Activated CD4-positive, alpha-beta T cell treated with anti-CD3 and anti-CD28 coated beads for 4 hours (primary cell): ENCODE measurements around the gene KDM7A.
"Not testable (repeated sequence)": the region's sequence is repeated elsewhere in the genome, so short reads cannot be mapped to it uniquely, and the experiment has no call there.

Experiments
- DNase-seq, 2 donors: peaks; one replicate each; pipeline ENCODE4 v3.0.0-alpha.2; 2020

Gene KDM7A, protein sequence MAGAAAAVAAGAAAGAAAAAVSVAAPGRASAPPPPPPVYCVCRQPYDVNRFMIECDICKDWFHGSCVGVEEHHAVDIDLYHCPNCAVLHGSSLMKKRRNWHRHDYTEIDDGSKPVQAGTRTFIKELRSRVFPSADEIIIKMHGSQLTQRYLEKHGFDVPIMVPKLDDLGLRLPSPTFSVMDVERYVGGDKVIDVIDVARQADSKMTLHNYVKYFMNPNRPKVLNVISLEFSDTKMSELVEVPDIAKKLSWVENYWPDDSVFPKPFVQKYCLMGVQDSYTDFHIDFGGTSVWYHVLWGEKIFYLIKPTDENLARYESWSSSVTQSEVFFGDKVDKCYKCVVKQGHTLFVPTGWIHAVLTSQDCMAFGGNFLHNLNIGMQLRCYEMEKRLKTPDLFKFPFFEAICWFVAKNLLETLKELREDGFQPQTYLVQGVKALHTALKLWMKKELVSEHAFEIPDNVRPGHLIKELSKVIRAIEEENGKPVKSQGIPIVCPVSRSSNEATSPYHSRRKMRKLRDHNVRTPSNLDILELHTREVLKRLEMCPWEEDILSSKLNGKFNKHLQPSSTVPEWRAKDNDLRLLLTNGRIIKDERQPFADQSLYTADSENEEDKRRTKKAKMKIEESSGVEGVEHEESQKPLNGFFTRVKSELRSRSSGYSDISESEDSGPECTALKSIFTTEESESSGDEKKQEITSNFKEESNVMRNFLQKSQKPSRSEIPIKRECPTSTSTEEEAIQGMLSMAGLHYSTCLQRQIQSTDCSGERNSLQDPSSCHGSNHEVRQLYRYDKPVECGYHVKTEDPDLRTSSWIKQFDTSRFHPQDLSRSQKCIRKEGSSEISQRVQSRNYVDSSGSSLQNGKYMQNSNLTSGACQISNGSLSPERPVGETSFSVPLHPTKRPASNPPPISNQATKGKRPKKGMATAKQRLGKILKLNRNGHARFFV

DNA sequence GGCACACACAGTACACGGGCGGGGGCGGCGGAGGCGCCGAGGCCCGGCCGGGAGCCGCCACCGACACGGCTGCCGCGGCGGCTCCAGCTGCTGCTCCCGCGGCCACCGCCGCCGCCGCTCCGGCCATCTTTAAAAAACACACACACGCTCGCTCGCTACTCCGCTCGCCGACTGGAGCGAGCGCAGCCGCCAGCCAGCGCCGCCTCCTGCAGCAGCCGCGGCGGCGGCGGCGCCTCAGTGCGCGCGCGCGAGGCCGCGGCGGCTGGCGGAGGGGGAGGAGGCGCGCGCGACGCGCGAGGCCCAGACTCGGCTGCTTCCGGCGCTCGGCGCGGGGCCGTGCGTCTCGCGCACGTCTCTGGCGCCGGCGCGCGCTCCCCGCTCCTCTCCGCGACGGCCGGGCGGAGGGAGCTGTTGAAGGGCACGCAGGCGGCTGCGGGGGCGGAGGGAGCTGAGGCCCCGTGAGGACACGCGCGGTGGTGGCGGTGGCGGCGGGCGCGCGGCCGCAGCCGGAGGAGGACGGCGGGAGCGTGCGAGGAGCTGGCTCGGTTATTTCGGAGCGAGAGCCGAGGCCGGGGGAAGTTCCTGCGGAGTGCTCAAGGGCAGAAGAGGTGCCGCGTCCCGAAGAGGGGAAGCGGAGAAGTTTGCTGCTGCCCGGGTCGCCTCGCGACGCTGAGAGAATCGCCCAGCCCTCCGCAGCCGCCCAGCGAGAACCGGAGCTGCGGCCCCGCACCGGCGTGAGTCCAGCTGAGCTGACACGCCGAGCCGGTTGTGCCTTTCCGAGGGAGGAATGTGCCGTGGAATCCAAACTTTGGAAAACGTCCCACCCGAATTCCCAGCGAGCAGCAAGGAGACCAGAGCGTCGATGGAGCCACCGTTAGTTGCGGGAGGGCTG, at the start of gene KDM7A:
TSS of gene KDM7A (minus strand) at position 173 of the 892 bp plus-strand sequence. CDS start at position 127, 46 bp downstream.
- DNase-seq, result peak; percentile 89 to 96

DNA sequence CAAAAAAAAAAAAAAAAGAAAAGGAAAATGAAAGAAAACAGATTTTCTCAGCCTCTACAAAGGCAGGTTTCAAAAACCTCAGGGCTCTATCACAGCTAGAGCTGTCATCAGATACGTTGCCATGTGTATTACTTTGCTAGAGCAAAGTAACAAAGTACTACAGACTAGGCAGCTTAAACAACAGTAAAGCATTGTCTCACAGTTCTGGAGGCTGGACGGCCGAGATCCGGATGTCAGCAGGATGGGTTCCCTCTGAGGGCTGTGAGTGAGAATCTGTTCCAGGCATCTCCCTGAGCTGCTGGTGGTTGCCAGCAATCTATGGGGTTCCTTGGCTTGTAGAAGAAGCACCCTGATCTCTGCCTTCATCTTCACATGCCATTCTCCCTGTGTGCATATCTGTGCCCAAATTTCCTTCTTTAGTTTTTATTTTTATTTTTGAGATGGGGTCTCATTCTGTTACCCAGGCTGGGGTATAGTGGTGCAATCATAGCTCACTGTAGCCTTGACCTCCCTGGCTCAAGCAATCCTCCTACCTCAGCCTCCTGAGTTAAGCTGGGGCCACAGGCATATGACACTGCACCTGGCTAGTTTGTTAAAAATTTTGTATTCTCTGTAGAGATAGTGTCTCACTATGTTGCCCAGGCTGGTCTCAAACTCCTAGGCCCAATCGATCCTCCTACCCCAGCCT, 48.9 kb upstream of the KDM7A start:
- no peak for DNase-seq

DNA sequence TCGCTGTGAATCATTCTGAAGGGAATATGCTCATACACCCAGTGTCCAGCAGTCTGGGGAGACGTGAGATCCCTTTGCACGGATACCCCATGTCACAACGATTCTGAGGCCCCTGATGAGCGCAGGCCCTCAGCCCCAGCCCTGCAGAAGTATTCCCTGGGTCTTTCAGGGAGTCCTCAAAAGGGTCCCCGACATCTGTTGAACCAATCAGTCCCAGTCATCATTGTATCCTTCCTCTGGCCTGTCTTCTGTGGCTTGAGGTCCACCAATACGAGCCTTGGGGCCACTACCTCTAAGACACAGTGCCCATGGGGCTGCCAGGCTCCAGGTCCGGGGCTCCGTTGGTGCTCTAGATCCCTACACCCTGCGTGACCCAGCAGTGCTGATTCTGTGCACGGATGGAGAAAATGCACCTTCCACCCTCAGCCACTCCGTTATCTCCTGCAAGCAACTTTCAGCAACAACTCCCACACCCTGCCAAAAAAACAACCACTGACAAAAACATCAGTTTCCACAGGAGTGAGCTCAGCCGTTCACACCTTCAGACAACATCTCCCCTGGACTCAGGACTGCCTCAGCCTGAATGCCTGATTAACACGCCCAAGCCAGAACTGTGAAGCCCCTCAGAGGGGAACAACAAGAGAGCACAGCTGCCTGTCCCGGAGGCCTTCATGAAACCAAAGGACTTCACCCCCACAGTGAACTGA, 46.9 kb upstream of the KDM7A start:
- DNase-seq, result no peak

DNA sequence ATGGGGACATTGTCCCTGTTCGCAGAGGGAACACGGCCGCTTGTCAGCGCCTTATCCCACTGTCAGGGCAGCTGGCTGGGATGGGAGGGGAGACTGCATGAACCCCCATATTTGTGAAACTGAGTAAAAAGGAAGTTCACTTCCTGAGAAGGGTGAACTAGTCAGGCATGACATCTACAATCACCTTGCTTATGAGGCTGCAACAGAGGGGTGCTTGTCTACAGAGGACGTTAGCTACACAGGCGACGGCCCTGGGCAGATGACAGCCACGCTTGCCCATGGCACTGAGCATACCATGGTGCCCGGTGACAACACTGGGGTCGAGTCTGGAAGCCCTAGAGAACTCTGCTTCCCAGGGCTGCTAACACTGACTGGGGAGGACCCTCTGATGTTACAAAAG, 46.0 kb upstream of the KDM7A start:
- no peak for DNase-seq

DNA sequence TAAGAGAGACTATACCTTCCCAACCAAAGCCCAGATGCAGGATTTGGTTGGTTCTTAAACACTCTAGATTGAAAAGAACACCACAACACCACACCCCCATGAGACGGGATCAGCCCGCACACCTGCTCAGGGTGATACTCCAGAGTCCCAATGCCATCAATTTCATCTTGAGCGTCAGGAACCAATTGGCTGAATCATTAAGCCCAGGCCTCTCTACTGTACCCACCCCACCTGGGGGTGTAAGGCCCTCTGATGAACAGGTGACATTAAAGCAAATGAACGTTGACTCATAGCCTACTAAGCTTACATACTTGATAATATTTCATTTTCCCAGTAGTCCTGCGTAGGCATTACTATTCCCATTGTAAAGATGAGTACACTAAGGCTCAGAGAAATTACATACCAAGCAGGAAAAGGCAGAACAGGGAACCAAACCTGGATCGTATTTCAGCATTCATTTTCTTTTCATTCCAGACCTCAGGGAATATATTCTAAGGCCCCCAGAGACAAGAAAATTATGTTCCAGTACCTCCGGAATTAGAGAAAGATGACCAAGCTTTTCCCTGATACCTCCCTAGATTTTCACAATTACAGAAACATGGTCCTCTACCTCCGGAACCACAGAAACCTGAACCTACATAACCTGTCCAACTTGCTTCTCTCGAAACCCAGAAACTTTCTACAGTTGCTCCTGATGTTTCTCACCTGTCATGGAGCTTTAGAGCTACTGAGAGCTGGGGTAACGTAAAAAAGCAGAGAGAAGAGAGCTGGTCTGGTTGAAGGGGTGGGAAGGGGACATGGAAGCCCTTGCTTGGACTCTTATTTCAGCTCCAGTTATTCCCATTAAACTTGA, 43.1 kb upstream of the KDM7A start:
- no peak for DNase-seq

DNA sequence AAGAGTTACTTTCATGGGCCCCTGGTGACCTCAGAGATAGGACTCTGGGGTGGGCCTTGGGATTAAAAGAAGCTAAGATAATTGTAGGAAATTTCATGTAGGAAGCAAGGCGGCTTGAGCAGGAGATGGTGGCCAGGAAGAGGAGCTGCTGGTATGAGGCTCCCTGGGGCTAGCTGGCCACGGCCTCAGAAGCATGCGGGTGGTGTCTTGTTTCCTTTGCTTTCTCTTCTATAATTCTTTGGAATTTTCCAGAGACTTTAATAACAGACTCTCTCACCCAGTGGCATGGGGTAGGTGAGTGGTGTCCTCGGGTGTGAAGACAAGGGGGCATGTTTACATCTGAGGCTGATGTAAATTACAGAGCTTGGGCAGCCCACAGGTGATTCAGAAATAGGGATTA, 41.9 kb upstream of the KDM7A start:
- no peak for DNase-seq

DNA sequence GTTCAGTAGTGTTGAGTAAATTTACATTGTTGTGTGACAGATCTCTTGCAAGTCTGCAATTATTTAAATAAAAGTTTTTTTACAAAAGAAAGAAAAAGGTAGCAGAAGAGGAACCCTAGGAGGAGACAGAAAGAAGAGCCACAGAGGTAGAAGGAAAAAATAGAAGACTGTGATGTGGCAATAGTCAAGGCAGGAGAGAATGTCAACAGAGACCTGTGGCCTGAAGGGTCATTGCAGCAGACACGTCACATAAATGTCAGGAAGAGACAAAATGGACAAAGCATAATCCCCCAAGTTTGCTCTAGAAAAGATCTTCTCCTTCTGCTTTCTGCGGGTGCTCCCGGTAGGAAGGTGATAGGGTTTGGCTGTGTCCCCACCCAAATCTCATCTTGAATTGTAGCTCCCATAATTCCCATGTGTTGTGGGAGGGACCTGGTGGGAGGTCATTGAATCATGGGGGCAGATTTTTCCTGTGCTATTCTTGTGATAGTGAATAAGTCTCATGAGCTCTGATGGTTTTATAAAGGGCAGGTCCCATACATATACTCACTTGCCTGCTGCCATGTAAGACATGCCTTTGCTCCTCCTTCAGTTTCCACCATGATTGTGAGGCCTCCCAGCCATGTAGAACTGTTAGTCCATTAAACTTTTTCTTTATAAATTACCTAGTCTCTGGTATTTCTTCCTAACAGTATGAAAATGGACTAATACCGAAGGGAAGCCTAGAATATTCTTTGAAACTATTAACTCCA, 41.1 kb upstream of the KDM7A start:
- no peak for DNase-seq

DNA sequence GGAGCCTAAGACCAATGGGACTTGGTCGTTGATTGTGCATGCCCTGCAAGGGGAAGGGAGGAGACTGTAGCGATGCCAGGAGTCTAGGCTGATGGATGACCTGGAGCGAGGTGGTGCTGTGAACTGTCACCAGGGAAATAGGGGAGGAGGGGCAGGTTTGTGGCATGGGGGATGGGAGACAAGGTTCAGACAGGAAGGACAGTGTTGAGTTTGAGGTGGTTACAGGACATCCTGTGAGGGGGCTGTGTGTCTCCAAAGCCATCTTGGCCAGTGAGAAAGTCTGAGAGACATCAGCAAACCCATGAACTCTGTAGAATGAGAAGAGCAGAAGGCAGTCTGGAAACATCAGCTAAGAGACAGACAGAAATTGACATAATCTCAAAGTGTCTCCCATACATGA, 38.5 kb upstream of the KDM7A start:
- no peak for DNase-seq

DNA sequence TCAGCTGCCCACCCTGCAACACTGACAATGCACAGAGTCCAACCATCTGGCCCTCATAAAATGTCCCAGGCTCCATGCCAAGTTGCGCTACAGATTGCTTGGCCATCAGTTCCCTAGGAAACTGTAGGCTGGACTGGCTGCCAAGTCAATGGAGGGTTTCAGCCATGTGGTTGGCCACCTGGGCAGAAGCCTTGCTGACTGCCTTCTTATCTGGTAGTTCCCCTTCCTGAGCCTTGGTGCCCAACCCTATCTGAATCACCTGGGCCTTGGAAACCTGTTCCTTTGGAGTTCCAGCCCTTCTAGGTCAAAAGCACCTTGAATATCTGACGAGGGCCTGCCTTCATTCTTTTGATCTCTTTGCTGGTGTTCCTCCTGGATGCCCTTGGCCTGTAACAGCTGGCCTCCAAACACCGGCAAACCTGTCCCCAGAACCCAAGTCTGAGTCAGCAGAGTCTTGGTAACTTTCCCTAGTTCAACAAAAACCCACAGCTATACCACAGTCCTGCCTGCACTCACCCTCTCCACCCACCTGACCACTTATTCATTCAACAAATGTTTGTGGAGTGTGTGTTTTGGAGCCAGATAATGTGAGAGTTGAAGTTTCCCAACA, 37.4 kb upstream of the KDM7A start:
- no peak for DNase-seq

DNA sequence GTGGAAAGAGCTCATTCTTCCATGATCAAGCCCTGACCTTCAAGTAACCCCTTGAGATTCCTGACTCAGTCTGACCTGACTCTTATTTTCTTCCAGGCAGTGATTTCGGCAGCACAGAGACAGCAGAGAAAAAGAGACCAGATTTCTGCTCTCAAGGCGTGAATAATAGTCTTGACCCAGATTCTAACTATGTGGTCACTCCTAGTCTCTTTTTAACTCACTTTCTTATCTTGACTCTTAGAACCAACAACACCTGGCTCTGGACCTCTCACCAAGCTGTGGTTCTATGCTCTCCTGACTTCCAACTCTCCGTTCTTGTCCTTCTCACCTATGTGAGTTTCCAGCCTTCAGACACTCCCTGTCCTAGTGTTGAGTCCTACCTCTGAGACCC, 36.9 kb upstream of the KDM7A start:
- no peak for DNase-seq

DNA sequence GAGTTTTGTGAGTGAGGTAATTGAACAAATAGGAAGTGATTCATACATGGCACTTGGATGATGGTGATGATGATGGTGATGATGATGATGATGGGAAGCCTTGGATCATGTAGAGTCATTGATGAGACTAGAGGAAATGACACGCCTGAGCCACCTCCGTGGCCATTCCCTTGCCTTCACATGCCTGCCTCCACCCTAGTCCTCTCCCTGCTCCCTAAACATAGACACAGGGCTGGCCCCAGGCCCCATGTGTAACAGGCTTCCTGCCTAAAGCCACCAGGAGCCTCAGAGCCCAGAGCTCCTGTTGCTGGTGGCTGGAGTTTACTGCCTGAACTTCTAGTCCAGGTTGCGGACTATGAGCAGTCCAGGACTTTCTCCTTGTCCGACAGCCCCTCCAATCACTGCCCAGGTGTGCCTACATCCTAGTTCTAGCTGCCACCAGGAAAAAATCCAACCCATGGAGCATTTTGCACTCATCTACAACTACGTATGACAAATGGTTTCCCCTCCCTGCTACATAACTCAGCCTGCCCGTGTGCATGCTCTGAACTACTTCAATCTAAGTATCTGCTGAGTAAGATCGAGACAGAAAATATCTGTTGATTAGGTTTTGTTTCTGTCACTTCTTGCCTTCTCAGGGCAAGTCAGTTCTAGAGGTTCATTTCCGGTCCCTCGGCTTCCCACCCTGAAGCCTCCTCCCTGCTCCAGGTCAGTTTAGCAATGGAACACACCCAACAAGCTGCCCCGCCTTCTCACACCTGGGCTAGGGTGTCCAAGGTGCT, 35.5 kb upstream of the KDM7A start:
- DNase-seq, result no peak

DNA sequence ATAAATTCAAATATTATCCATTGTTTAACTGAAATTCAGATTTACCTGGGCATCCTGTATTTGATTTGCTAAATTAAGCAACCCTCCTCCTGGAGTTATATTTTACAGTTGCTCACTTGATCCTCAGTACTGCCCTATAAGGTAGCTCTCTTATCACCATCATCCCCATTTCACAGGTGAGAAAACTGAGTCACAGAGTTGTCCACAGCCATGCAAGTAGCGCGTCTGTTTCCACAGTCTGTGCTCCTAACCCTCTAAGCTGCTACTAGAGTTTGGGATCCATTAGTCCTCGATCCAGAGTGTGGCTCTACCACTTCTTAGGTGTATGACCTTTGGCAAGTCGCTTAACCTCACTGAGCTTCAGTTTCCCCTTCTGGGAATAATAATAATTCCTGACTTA, 34.9 kb upstream of the KDM7A start:
- DNase-seq, result no peak

DNA sequence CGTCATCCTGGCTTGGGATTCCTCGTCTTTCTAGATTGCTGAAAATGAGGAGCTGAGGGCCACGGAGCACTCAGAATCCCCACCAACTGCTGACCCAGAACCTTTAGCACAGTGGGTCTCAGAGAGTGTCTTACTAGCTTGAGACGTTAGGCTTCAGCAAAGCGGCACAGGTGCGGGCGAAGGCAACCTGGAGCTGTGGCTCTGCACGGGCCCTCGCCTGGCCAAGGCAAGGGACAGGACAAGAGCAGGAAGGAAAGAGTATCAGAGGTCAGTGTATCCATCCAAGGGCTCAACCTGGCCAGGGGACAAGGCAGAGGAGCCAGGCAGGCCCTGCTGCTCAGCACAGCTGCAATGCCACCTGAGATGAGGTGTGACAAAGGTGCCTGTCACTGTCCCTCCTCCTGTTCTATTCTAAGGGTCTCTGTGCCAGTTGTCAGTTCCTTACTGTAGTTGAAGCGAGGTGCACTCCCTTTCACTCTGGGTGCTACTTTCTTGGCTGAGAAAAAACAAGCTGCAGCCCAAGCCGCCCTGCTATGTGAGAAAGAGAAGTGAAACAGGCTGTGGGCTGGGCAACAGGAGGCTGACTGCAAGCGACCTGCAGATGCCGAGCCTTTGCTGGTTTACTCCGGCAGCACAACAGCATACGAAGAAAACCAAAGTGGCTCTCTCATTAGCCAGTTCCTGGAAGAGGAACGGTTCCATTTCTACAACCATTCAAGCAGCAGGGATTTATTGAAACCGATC, 33.3 kb upstream of the KDM7A start:
- peak in 1 of 2 donors; percentile 30 for DNase-seq

DNA sequence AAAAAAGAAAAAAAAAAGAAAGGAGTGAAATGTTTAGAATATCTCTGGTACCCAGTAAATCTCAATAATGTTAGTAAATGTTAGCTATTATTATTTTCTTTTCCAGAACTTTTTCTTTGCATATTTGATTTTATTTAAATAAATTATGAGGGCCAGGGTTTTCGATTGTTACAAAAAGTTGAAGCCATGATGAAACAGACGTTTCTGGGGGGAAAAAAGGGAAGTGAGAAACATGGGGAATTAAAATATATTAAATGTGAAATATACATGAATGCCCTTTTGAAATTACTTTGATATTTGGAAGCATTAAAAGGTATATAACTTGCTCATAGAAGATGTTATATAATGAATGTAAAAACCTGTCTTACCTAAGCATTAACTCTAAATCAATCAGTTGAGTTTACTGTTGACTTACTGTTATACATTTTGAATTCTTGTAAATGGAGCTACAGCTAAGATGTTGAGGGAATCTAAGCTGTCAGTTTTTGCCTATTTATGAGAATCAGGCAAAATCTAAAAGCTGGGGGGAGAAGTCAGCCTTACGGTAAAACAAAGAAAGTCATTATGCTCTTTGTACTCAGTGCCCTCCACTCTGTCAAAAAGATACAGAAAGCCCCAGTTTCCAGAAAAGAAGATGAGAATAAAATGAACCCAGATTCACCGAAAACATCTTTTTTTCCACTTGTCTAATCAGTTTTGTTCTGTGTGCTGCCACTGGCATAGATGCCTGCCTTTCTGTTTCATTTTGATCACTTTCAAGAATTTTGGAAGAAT, 30.0 kb upstream of the KDM7A start:
- DNase-seq, result no peak

DNA sequence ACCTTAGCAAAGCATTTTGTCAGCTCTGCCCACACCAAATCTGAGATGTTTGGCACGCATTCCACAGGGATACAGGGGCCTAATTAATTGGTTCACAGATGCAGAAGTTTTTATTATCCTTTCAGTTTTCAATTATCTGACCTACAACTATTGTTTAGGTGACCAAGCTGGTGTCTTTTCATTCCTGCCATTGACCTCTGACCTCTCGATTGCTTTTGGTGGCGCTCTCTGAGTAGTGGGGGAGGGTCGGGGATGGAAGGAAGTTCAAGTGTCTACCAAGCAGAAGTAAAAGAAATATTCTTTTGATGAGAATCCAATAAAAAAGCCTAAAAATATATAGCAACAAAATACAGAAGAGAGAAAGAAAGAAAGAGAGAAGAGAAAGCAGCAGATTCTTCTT, 28.8 kb upstream of the KDM7A start:
- DNase-seq, result no peak

DNA sequence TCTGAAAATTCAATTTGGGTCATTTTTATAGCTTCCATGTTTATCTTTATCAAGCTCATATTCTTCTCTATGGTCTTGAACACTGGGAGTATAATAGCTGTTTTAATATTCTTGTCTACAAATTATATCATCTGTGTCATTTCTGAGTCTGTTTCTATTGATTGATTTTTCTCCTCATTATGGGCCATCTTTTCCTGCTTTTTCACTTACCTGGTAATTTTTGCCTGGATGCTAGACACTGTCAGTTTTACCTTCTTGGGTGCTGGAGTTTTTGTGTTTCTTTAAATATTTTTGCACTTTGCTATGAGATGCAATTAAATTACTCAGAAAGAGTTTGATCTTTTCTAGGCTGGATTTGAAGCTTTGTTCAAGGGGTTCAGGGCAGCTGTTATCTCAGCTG, 26.8 kb upstream of the KDM7A start:
- DNase-seq, result no peak

DNA sequence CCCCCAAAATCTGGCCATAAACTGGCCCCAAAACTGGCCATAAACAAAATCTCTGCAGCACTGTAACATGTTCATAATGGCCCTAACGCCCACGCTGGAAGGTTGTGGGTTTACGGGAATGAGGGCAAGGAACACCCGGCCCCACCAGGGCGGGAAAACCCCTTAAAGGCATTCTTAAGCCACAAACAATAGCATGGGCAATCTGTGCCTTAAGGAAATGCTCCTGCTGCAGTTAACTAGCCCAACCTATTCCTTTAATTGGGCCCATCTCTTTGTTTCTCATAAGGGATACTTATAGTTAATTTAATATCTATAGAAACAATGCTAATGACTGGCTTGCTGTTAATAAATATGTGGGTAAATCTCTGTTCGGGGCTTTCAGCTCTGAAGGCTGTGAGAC, 26.2 kb upstream of the KDM7A start:
- not testable (repeated sequence) for DNase-seq
